ENCODE results near the gene PARP1.

DNA sequence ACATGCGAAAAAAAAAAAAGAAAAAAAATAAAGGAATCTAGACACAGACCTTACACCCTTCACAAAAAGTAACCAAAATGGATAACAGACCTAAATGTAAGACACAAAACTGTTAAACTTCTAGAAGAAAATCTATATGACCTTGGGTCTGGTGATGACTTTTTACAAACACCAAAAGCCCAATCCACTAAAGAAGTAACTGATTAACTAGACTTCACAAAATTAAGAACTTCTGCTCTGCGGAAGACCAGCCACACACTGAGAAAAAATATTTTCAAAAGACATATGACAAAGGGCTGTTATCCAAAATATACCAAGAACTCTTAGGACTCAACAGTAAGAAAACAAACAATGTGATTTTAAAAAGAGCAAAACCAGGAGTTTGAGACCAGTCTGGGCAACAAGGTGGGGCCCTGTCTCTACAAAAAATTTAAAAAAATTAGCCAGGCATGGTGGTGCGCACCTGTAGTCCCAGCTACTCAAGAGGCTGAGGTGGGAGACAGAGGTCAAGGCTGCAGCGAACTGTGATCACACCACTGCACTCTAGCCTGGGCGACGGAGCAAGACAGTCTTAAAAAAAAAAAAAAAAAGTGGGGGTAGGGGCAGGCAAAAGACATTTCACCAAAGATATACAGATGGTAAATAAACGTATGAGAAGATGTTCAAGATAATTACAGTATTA is 9.8 kb downstream of the PARP1 start:
- no peak for TF ChIP-seq SUZ12 (IDR thresholded peaks at IDR 0.05; ENCODE audit: extremely low read depth, insufficient read depth, insufficient read length)
- TF ChIP-seq YY1 (IDR thresholded peaks at IDR 0.05; ENCODE audit: insufficient read depth, insufficient read length) = no peak
- TF ChIP-seq ZNF274 (IDR thresholded peaks at IDR 0.05; ENCODE audit: low read depth, low read length) = no peak

Data from NT2/D1 (cell line).